ENCODE measurements around the gene SCN4B. TPM values are rescaled to one million over a fixed set of nuclear protein-coding genes. Genes with fewer than 3 reads are reported as not detected.

SCN4B gene
- total and polyA plus RNA-seq, 7 experiments from 2014 or later: 0.19 TPM; not detected in 6

GRCh38 chr11:118175031-118175992 lies 22.7 kb upstream of the SCN4B start:
- H3K4me3 Mint-ChIP-seq: no peak overlapping the region
- intact Hi-C loops (cut with micrococcal nuclease): no loop called here
- no peak for DNase-seq
- H3K36me3 ChIP-seq (ENCODE audit: control insufficient read depth in 2 of 3, insufficient read depth in 3 of 3, low read length in 3 of 3): no peaks in the 10 kb centered on the region
- H3K4me1 ChIP-seq (ENCODE audit: control insufficient read depth in 2 of 2, insufficient read depth in 2 of 2, low read length in 2 of 2): peaks cover 0 to 5% of the 10 kb centered on the region in 2 donors
- H3K27ac ChIP-seq (ENCODE audit: low read depth, low read length): no peak overlapping the region
- ATAC-seq: no peak
- no peaks in the 10 kb centered on the region for H3K27me3 ChIP-seq (ENCODE audit: control insufficient read depth in 2 of 2, insufficient read depth in 2 of 2, low read length in 2 of 2)
- H3K36me3 Mint-ChIP-seq: peaks cover 0 to 3% (median 0%) of the 10 kb centered on the region in 5 donors
- no peak overlapping the region for H3K4me3 ChIP-seq (ENCODE audit: low read length)
- no peaks in the 10 kb centered on the region for H3K9me3 Mint-ChIP-seq
- POLR2A ChIA-PET: interaction anchor here (0.6 kb wide), 2 partner anchors 19 to 66 kb away, joined by 3 read pairs; no protein-coding TSS in a partner anchor
- CTCF ChIA-PET: interaction anchor here (1.1 kb wide), 1 partner anchor 31 kb away, joined by 3 read pairs; no protein-coding TSS in a partner anchor
- peaks cover 0 to 11% (median 5%) of the 10 kb centered on the region in 7 donors for H3K4me1 Mint-ChIP-seq
- H3K27me3 Mint-ChIP-seq: peaks cover 4 to 32% (median 6%) of the 10 kb centered on the region in 5 donors
- no peaks in the 10 kb centered on the region for H3K9me3 ChIP-seq (ENCODE audit: control insufficient read depth in 2 of 3, low read length in 3 of 3)
- H3K27ac Mint-ChIP-seq: no peak overlapping the region

GRCh38 chr11:118174006-118174567 lies 21.5 kb upstream of the SCN4B start:
- ATAC-seq (no peak), DNase-seq (no peak)
- no peak overlapping the region for H3K27ac ChIP-seq (ENCODE audit: low read depth, low read length)
- peaks cover 0 to 9% (median 2%) of the 10 kb centered on the region in 7 donors for H3K4me1 Mint-ChIP-seq
- no peaks in the 10 kb centered on the region for H3K9me3 ChIP-seq (ENCODE audit: control insufficient read depth in 2 of 3, low read length in 3 of 3)
- H3K36me3 Mint-ChIP-seq: no peaks in the 10 kb centered on the region
- H3K4me1 ChIP-seq (ENCODE audit: control insufficient read depth in 2 of 2, insufficient read depth in 2 of 2, low read length in 2 of 2): peaks cover 0 to 5% of the 10 kb centered on the region in 2 donors
- H3K9me3 Mint-ChIP-seq: no peaks in the 10 kb centered on the region
- H3K27ac Mint-ChIP-seq: no peak overlapping the region
- H3K4me3 ChIP-seq (ENCODE audit: low read length): no peak overlapping the region
- H3K4me3 Mint-ChIP-seq: no peak overlapping the region
- peaks cover 0 to 32% (median 6%) of the 10 kb centered on the region in 5 donors for H3K27me3 Mint-ChIP-seq
- ChIA-PET POLR2A (interaction anchor here (0.6 kb wide), 2 partner anchors 18 to 67 kb away, joined by 3 read pairs; no protein-coding TSS in a partner anchor), CTCF (no interaction called here)
- intact Hi-C loops (cut with micrococcal nuclease): no loop called here
- H3K36me3 ChIP-seq (ENCODE audit: control insufficient read depth in 2 of 3, insufficient read depth in 3 of 3, low read length in 3 of 3): no peaks in the 10 kb centered on the region
- H3K27me3 ChIP-seq (ENCODE audit: control insufficient read depth in 2 of 2, insufficient read depth in 2 of 2, low read length in 2 of 2): no peaks in the 10 kb centered on the region

- Histone ChIP-seq H3K4me1 (ENCODE audit: control insufficient read depth in 2 of 2, insufficient read depth in 2 of 2, low read length in 2 of 2) (peaks cover 0 to 5% of the 10 kb centered on the region in 2 donors), H3K9me3 (ENCODE audit: control insufficient read depth in 2 of 3, low read length in 3 of 3) (no peaks in the 10 kb centered on the region), H3K27me3 (ENCODE audit: control insufficient read depth in 2 of 2, insufficient read depth in 2 of 2, low read length in 2 of 2) (no peaks in the 10 kb centered on the region), H3K36me3 (ENCODE audit: control insufficient read depth in 2 of 3, insufficient read depth in 3 of 3, low read length in 3 of 3) (no peaks in the 10 kb centered on the region), H3K27ac (ENCODE audit: low read depth, low read length) (no peak overlapping the region), H3K4me3 (ENCODE audit: low read length) (no peak overlapping the region)
- H3K4me3 Mint-ChIP-seq: no peak overlapping the region
- intact Hi-C loops (cut with micrococcal nuclease): no loop called here
- no peak for ATAC-seq
- H3K27ac Mint-ChIP-seq: no peak overlapping the region
- H3K9me3 Mint-ChIP-seq: no peaks in the 10 kb centered on the region
- ChIA-PET CTCF (interaction anchor here (0.7 to 3.1 kb wide), 15 partner anchors 9 to 749 kb away, joined by 3 to 14 read pairs (median 7); no protein-coding TSS in a partner anchor), POLR2A (no interaction called here)
- H3K27me3 Mint-ChIP-seq: peaks cover 0 to 35% (median 6%) of the 10 kb centered on the region in 5 donors
- DNase-seq: no peak
- no peaks in the 10 kb centered on the region for H3K36me3 Mint-ChIP-seq
- peaks cover 0 to 9% (median 2%) of the 10 kb centered on the region in 7 donors for H3K4me1 Mint-ChIP-seq
Measured at GRCh38 chr11:118172356-118172755, 19.7 kb upstream of the SCN4B start.

GRCh38 chr11:118171269-118172062 lies 18.8 kb upstream of the SCN4B start:
- POLR2A ChIA-PET: interaction anchor here (0.5 kb wide), 1 partner anchor 833 kb away, joined by 5 read pairs; no protein-coding TSS in a partner anchor
- intact Hi-C loops (cut with micrococcal nuclease): loop anchor here (1.0 kb wide), 2 partner anchors 26 to 364 kb away; no protein-coding TSS in a partner anchor
- Mint-ChIP-seq H3K4me1 (peaks cover 0 to 9% (median 2%) of the 10 kb centered on the region in 7 donors), H3K27ac (no peak overlapping the region), H3K36me3 (no peaks in the 10 kb centered on the region), H3K4me3 (peak overlapping the region in 1 of 10 donors; percentile 37), H3K9me3 (no peaks in the 10 kb centered on the region), H3K27me3 (peaks cover 0 to 35% (median 6%) of the 10 kb centered on the region in 5 donors)
- H3K4me1 ChIP-seq (ENCODE audit: control insufficient read depth in 2 of 2, insufficient read depth in 2 of 2, low read length in 2 of 2): peaks cover 0 to 5% of the 10 kb centered on the region in 2 donors
- CTCF ChIA-PET: interaction anchor here (0.5 to 3.1 kb wide), 27 partner anchors 10 to 748 kb away, joined by 3 to 14 read pairs (median 4); no protein-coding TSS in a partner anchor
- H3K4me3 ChIP-seq (ENCODE audit: low read length): no peak overlapping the region
- no peaks in the 10 kb centered on the region for H3K36me3 ChIP-seq (ENCODE audit: control insufficient read depth in 2 of 3, insufficient read depth in 3 of 3, low read length in 3 of 3)
- peak; percentile 93 for ATAC-seq
- no peaks in the 10 kb centered on the region for H3K27me3 ChIP-seq (ENCODE audit: control insufficient read depth in 2 of 2, insufficient read depth in 2 of 2, low read length in 2 of 2)
- H3K27ac ChIP-seq (ENCODE audit: low read depth, low read length): no peak overlapping the region
- H3K9me3 ChIP-seq (ENCODE audit: control insufficient read depth in 2 of 3, low read length in 3 of 3): no peaks in the 10 kb centered on the region
- peak; percentile 40 to 77 (median 64) for DNase-seq

- ChIA-PET POLR2A (interaction anchor here (0.6 kb wide), 1 partner anchor 47 kb away, joined by 3 read pairs; no protein-coding TSS in a partner anchor), CTCF (interaction anchor here (0.5 to 3.1 kb wide), 27 partner anchors 11 to 748 kb away, joined by 3 to 14 read pairs (median 4); no protein-coding TSS in a partner anchor)
- DNase-seq (no peak), ATAC-seq (no peak)
- H3K27ac ChIP-seq (ENCODE audit: low read depth, low read length): no peak overlapping the region
- no peaks in the 10 kb centered on the region for H3K27me3 ChIP-seq (ENCODE audit: control insufficient read depth in 2 of 2, insufficient read depth in 2 of 2, low read length in 2 of 2)
- Mint-ChIP-seq H3K4me3 (no peak overlapping the region), H3K36me3 (no peaks in the 10 kb centered on the region), H3K4me1 (peaks cover 0 to 9% (median 2%) of the 10 kb centered on the region in 7 donors), H3K27ac (no peak overlapping the region), H3K9me3 (no peaks in the 10 kb centered on the region), H3K27me3 (peaks cover 0 to 29% (median 4%) of the 10 kb centered on the region in 5 donors)
- intact Hi-C loops (cut with micrococcal nuclease): loop anchor here (1.0 kb wide), 2 partner anchors 26 to 364 kb away; no protein-coding TSS in a partner anchor
- peaks cover 0 to 5% of the 10 kb centered on the region in 2 donors for H3K4me1 ChIP-seq (ENCODE audit: control insufficient read depth in 2 of 2, insufficient read depth in 2 of 2, low read length in 2 of 2)
- H3K36me3 ChIP-seq (ENCODE audit: control insufficient read depth in 2 of 3, insufficient read depth in 3 of 3, low read length in 3 of 3): no peaks in the 10 kb centered on the region
- no peaks in the 10 kb centered on the region for H3K9me3 ChIP-seq (ENCODE audit: control insufficient read depth in 2 of 3, low read length in 3 of 3)
- no peak overlapping the region for H3K4me3 ChIP-seq (ENCODE audit: low read length)
Measured at GRCh38 chr11:118170882-118171268, 18.3 kb upstream of the SCN4B start.

- no peak for DNase-seq
- Mint-ChIP-seq H3K36me3 (no peaks in the 10 kb centered on the region), H3K4me3 (no peak overlapping the region), H3K4me1 (peaks cover 0 to 9% (median 0%) of the 10 kb centered on the region in 7 donors), H3K27ac (no peak overlapping the region), H3K9me3 (no peaks in the 10 kb centered on the region), H3K27me3 (peaks cover 0 to 24% (median 4%) of the 10 kb centered on the region in 5 donors)
- intact Hi-C loops (cut with micrococcal nuclease): no loop called here
- Histone ChIP-seq H3K27ac (ENCODE audit: low read depth, low read length) (no peak overlapping the region), H3K27me3 (ENCODE audit: control insufficient read depth in 2 of 2, insufficient read depth in 2 of 2, low read length in 2 of 2) (no peaks in the 10 kb centered on the region), H3K4me3 (ENCODE audit: low read length) (no peak overlapping the region), H3K9me3 (ENCODE audit: control insufficient read depth in 2 of 3, low read length in 3 of 3) (no peaks in the 10 kb centered on the region), H3K4me1 (ENCODE audit: control insufficient read depth in 2 of 2, insufficient read depth in 2 of 2, low read length in 2 of 2) (peaks cover 0 to 5% of the 10 kb centered on the region in 2 donors), H3K36me3 (ENCODE audit: control insufficient read depth in 2 of 3, insufficient read depth in 3 of 3, low read length in 3 of 3) (no peaks in the 10 kb centered on the region)
- no peak for ATAC-seq
- ChIA-PET CTCF (interaction anchor here (0.7 to 3.1 kb wide), 6 partner anchors 25 to 327 kb away, joined by 3 to 14 read pairs (median 6); no protein-coding TSS in a partner anchor), POLR2A (interaction anchor here (0.6 kb wide), 1 partner anchor 48 kb away, joined by 3 read pairs; no protein-coding TSS in a partner anchor)
Measured at GRCh38 chr11:118170231-118170630, 17.6 kb upstream of the SCN4B start.
